Prostate gland (tissue), 2 donors: ENCODE data around the gene THSD4.

Source experiments
- POLR2A ChIP-seq: fragments of 450-650 bp; IDR thresholded peaks from one replicate; pipeline ENCODE4 v1.6.1; 2016; ENCODE audit warnings: antibody characterized with exemption, mild to moderate bottlenecking
- TF ChIP-seq, protein P1 (sequence below), 4 experiments: fragments of 200-600 bp in 2 of 4; fragments of 450-650 bp in 2 of 4; sonication (generic) in 2 of 4; IDR thresholded peaks; 1 replicate in 3 of 4; 2 replicates in 1 of 4; pipeline ENCODE4 v1.5.1; 2016 to 2019; ENCODE audit warnings: antibody characterized with exemption in 4 of 4, mild to moderate bottlenecking in 2 of 4, moderate library complexity in 2 of 4

- TF ChIP-seq, protein P1, sequence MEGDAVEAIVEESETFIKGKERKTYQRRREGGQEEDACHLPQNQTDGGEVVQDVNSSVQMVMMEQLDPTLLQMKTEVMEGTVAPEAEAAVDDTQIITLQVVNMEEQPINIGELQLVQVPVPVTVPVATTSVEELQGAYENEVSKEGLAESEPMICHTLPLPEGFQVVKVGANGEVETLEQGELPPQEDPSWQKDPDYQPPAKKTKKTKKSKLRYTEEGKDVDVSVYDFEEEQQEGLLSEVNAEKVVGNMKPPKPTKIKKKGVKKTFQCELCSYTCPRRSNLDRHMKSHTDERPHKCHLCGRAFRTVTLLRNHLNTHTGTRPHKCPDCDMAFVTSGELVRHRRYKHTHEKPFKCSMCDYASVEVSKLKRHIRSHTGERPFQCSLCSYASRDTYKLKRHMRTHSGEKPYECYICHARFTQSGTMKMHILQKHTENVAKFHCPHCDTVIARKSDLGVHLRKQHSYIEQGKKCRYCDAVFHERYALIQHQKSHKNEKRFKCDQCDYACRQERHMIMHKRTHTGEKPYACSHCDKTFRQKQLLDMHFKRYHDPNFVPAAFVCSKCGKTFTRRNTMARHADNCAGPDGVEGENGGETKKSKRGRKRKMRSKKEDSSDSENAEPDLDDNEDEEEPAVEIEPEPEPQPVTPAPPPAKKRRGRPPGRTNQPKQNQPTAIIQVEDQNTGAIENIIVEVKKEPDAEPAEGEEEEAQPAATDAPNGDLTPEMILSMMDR (IDR thresholded peaks at IDR 0.05) = no peak
- no peak for TF ChIP-seq POLR2A
Measured at GRCh38 chr15:71424765-71425164, 309.5 kb downstream of the THSD4 start.
